Stimulated activated CD4-positive, alpha-beta T cell treated with anti-CD3 and anti-CD28 coated beads, TNF-alpha, amount 100 ng/mL, for 24 hours (primary cell): ENCODE data around the gene PTPRN2.
A peak's percentile ranks its signal among the peaks of the same experiment; 100 is the strongest.
"Not testable (repeated sequence)": the region's sequence is repeated elsewhere in the genome, so short reads cannot be mapped to it uniquely, and the experiment has no call there.

Source experiments
- DNase-seq, 3 experiments: peaks; one replicate each; pipeline ENCODE4 v3.0.0-alpha.2; 2020; ENCODE audit warnings: low read depth in 3 of 3

Gene PTPRN2

GRCh38 chr7:157497744-157498651, 1089.6 kb downstream of the PTPRN2 start:
- no peak for DNase-seq

- no peak for DNase-seq
Observed at GRCh38 chr7:157497367-157497743, 1090.3 kb downstream of the PTPRN2 start.

- no peak for DNase-seq
Observed at GRCh38 chr7:157496416-157497275, 1091.0 kb downstream of the PTPRN2 start.

- DNase-seq = peak in 1 of 3 experiments; percentile 32
Observed at GRCh38 chr7:157495594-157495993, 1092.0 kb downstream of the PTPRN2 start.

GRCh38 chr7:157495177-157495553, 1092.5 kb downstream of the PTPRN2 start:
- DNase-seq = no peak

GRCh38 chr7:157494506-157495176, 1093.0 kb downstream of the PTPRN2 start:
- no peak for DNase-seq

- DNase-seq = no peak
Observed at GRCh38 chr7:157493776-157494175, 1093.8 kb downstream of the PTPRN2 start.

GRCh38 chr7:157493017-157493416, 1094.6 kb downstream of the PTPRN2 start:
- no peak for DNase-seq

- DNase-seq = peak in 1 of 3 experiments; percentile 33
Observed at GRCh38 chr7:157490465-157490912, 1097.1 kb downstream of the PTPRN2 start.

GRCh38 chr7:157489870-157490269, 1097.8 kb downstream of the PTPRN2 start:
- DNase-seq = not testable (repeated sequence)
